HG02973 (cell line): ENCODE data around the gene SNCAIP.

ENCODE experiments used
- ATAC-seq: cut with Tn5 transposase; IDR thresholded peaks from one replicate; pipeline ENCODE4 v1.9.1; 2021; ENCODE audit warnings: moderate library complexity; ENCODE audit not compliant: unreplicated experiment

Gene SNCAIP

GRCh38 chr5:122420537-122421236 is 108.7 kb downstream of the SNCAIP start:
- no peak for ATAC-seq

- ATAC-seq = peak; percentile 92
Observed at GRCh38 chr5:122421374-122422079, 109.5 kb downstream of the SNCAIP start.

- ATAC-seq = no peak
Observed at GRCh38 chr5:122423221-122423620, 111.2 kb downstream of the SNCAIP start.

GRCh38 chr5:122424132-122424531 is 112.1 kb downstream of the SNCAIP start:
- no peak for ATAC-seq

- no peak for ATAC-seq
Observed at GRCh38 chr5:122426301-122426700, 114.3 kb downstream of the SNCAIP start.

- no peak for ATAC-seq
Observed at GRCh38 chr5:122427621-122428020, 115.6 kb downstream of the SNCAIP start.

GRCh38 chr5:122429545-122430318 is 117.7 kb downstream of the SNCAIP start:
- ATAC-seq = no peak

GRCh38 chr5:122430319-122430586 is 118.2 kb downstream of the SNCAIP start:
- ATAC-seq = no peak

- no peak for ATAC-seq
Observed at GRCh38 chr5:122431298-122431697, 119.3 kb downstream of the SNCAIP start.

GRCh38 chr5:122434205-122434970 is 122.4 kb downstream of the SNCAIP start:
- no peak for ATAC-seq

- ATAC-seq = no peak
Observed at GRCh38 chr5:122435234-122435633, 123.2 kb downstream of the SNCAIP start.

GRCh38 chr5:122435761-122436160 is 123.7 kb downstream of the SNCAIP start:
- no peak for ATAC-seq

GRCh38 chr5:122436615-122437014 is 124.6 kb downstream of the SNCAIP start:
- no peak for ATAC-seq

GRCh38 chr5:122439645-122440044 is 127.6 kb downstream of the SNCAIP start:
- no peak for ATAC-seq

- peak; percentile 61 for ATAC-seq
Observed at GRCh38 chr5:122442938-122443337, 130.9 kb downstream of the SNCAIP start.

- no peak for ATAC-seq
Observed at GRCh38 chr5:122444411-122444810, 132.4 kb downstream of the SNCAIP start.

- ATAC-seq = no peak
Observed at GRCh38 chr5:122445070-122445469, 133.0 kb downstream of the SNCAIP start.

- ATAC-seq = no peak
Observed at GRCh38 chr5:122447072-122447471, 135.0 kb downstream of the SNCAIP start.

- ATAC-seq = no peak
Observed at GRCh38 chr5:122447879-122448278, 135.8 kb downstream of the SNCAIP start.

- ATAC-seq = no peak
Observed at GRCh38 chr5:122454541-122454940, 142.5 kb downstream of the SNCAIP start.

- ATAC-seq = no peak
Observed at GRCh38 chr5:122455939-122456338, 143.9 kb downstream of the SNCAIP start.
